ENCODE data around the gene ZBTB12. TPM values are rescaled to one million over a fixed set of nuclear protein-coding genes. Genes with fewer than 3 reads are reported as not detected.
A peak's percentile ranks its signal among the peaks of the same experiment; 100 is the strongest.
"Not testable (repeated sequence)": the region's sequence is repeated elsewhere in the genome, so short reads cannot be mapped to it uniquely, and the experiment has no call there.

The ZBTB12 gene
- total RNA-seq, 1 donor = 3.6 TPM

DNA sequence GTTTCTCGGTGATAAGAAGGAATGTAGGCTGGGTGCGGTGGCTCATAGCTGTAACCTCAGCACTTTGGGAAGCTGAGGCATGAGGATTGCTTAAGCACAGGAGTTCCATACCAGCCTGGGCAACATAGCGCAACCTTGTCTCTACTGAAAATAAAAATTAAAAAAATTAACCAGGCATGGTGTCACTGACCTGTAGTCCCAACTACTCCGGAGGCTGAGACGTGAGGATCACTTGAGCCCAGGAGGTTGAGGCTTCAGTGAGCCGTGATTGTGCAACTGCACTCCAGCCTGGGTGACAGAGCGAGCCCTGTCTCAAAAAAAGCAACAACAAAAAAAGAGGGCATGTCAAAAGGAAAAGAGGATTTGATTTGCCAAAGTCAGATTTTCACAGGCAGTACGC is 43.2 kb downstream of the ZBTB12 start:
- TF ChIP-seq, protein P1, sequence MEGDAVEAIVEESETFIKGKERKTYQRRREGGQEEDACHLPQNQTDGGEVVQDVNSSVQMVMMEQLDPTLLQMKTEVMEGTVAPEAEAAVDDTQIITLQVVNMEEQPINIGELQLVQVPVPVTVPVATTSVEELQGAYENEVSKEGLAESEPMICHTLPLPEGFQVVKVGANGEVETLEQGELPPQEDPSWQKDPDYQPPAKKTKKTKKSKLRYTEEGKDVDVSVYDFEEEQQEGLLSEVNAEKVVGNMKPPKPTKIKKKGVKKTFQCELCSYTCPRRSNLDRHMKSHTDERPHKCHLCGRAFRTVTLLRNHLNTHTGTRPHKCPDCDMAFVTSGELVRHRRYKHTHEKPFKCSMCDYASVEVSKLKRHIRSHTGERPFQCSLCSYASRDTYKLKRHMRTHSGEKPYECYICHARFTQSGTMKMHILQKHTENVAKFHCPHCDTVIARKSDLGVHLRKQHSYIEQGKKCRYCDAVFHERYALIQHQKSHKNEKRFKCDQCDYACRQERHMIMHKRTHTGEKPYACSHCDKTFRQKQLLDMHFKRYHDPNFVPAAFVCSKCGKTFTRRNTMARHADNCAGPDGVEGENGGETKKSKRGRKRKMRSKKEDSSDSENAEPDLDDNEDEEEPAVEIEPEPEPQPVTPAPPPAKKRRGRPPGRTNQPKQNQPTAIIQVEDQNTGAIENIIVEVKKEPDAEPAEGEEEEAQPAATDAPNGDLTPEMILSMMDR (IDR thresholded peaks at IDR 0.05; ENCODE audit: extremely low read depth, low read depth, low read length) = no peak
- H2AFZ ChIP-seq (ENCODE audit: low read length) = no peak overlapping the region
- no peak for DNase-seq (ENCODE audit: insufficient read length, low spot score, missing footprints)
- peaks cover 29% of the 10 kb centered on the region for H3K79me2 ChIP-seq (ENCODE audit: insufficient read depth, low read length)
- peaks cover 33% of the 10 kb centered on the region for H3K36me3 ChIP-seq (ENCODE audit: insufficient read depth, low read length)
- no peak overlapping the region for H3K4me2 ChIP-seq (ENCODE audit: insufficient read depth, low read length)
- H3K27me3 ChIP-seq (ENCODE audit: insufficient read depth, low read length) = no peaks in the 10 kb centered on the region
- H4K20me1 ChIP-seq (ENCODE audit: insufficient read depth, low read length) = no peaks in the 10 kb centered on the region
- peaks cover 14% of the 10 kb centered on the region for H3K4me1 ChIP-seq (ENCODE audit: insufficient read depth, low read length)
- no peak overlapping the region for H3K4me3 ChIP-seq (ENCODE audit: insufficient read depth, low read length)
- no peak overlapping the region for H3K27ac ChIP-seq (ENCODE audit: low read depth, low read length)
- no peaks in the 10 kb centered on the region for H3K9me3 ChIP-seq (ENCODE audit: low read depth, low read length)

GRCh38 chr6:31857774-31858173 is 44.1 kb downstream of the ZBTB12 start:
- H3K4me3 ChIP-seq (ENCODE audit: insufficient read depth, low read length); H3K27me3 ChIP-seq (ENCODE audit: insufficient read depth, low read length); H3K4me1 ChIP-seq (ENCODE audit: insufficient read depth, low read length); H3K4me2 ChIP-seq (ENCODE audit: insufficient read depth, low read length); H3K9me3 ChIP-seq (ENCODE audit: low read depth, low read length); H2AFZ ChIP-seq (ENCODE audit: low read length); DNase-seq (ENCODE audit: insufficient read length, low spot score, missing footprints); H4K20me1 ChIP-seq (ENCODE audit: insufficient read depth, low read length); H3K27ac ChIP-seq (ENCODE audit: low read depth, low read length): not testable (repeated sequence)
- H3K36me3 ChIP-seq (ENCODE audit: insufficient read depth, low read length) = peaks cover 33% of the 10 kb centered on the region
- peaks cover 29% of the 10 kb centered on the region for H3K79me2 ChIP-seq (ENCODE audit: insufficient read depth, low read length)

- not testable (repeated sequence) for H3K9me3 ChIP-seq (ENCODE audit: low read depth, low read length); H3K79me2 ChIP-seq (ENCODE audit: insufficient read depth, low read length); H3K4me1 ChIP-seq (ENCODE audit: insufficient read depth, low read length); H3K27ac ChIP-seq (ENCODE audit: low read depth, low read length); H2AFZ ChIP-seq (ENCODE audit: low read length); H3K27me3 ChIP-seq (ENCODE audit: insufficient read depth, low read length); H3K4me2 ChIP-seq (ENCODE audit: insufficient read depth, low read length); H3K36me3 ChIP-seq (ENCODE audit: insufficient read depth, low read length); H4K20me1 ChIP-seq (ENCODE audit: insufficient read depth, low read length); H3K4me3 ChIP-seq (ENCODE audit: insufficient read depth, low read length)
- peak; percentile 50 for DNase-seq (ENCODE audit: insufficient read length, low spot score, missing footprints)
Observed at GRCh38 chr6:31851980-31852718, 49.7 kb downstream of the ZBTB12 start.

DNA sequence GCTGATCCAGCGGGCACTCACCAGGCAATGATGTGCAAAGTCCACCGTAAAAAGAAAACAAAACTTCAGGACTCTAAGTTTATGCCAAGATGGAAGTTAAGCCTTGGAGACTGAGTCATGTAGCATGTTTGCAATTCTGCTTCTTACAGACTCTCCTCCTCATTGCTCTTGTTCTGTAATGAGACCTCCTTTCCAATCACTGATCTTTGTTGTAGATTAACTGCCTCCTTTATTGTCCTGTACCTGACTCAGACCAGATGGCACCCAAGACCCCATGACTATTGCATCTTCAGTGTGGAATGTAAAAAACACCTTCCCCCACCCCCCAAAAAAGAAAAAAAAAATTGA is 50.4 kb downstream of the ZBTB12 start:
- Histone ChIP-seq H3K36me3 (ENCODE audit: insufficient read depth, low read length) (no peaks in the 10 kb centered on the region), H2AFZ (ENCODE audit: low read length) (no peak overlapping the region), H3K79me2 (ENCODE audit: insufficient read depth, low read length) (no peaks in the 10 kb centered on the region), H3K4me2 (ENCODE audit: insufficient read depth, low read length) (peak overlapping the region; percentile 42), H3K27ac (ENCODE audit: low read depth, low read length) (no peak overlapping the region), H4K20me1 (ENCODE audit: insufficient read depth, low read length) (no peaks in the 10 kb centered on the region), H3K27me3 (ENCODE audit: insufficient read depth, low read length) (no peaks in the 10 kb centered on the region), H3K9me3 (ENCODE audit: low read depth, low read length) (no peaks in the 10 kb centered on the region), H3K4me1 (ENCODE audit: insufficient read depth, low read length) (no peaks in the 10 kb centered on the region), H3K4me3 (ENCODE audit: insufficient read depth, low read length) (no peak overlapping the region)
- TF ChIP-seq, protein P1 (IDR thresholded peaks at IDR 0.05; ENCODE audit: extremely low read depth, low read depth, low read length) = no peak
- peak; percentile 82 for DNase-seq (ENCODE audit: insufficient read length, low spot score, missing footprints)

DNA sequence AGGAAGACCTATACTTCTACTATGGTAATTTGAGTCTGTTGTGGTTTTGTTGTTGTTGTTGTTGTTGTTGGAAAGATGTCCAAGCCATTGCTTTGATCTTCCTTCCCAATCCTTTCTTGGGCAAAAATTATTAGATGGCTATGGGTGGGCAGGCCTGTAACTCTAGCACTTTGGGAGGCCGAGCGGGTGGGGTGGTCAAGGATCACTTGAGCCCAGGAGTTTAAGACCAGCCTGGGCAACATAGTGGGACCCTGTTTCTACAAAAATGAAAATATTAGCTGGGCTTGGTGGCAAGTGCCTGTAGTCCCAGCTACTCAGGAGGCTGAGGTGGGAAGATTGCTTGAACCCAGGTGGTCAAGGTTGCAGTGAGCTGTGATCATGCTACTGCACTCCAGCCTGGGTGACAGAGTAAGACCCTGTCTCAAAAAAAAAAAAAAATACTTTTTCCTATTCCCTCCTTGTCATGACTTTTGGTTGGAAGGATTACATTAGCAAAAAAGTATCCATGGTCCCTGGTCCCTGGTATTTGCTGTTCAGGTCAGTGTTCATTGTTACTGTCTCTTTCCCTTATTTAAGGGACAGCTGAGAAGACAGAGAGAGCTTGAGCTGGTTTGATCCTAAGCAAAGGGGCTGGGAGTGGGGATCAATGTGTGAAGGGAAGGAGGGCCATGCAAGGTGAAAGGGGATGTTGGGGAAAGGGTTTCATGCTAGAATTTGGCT is 51.0 kb downstream of the ZBTB12 start:
- Histone ChIP-seq H3K4me1 (ENCODE audit: insufficient read depth, low read length) (no peaks in the 10 kb centered on the region), H3K36me3 (ENCODE audit: insufficient read depth, low read length) (no peaks in the 10 kb centered on the region), H3K79me2 (ENCODE audit: insufficient read depth, low read length) (no peaks in the 10 kb centered on the region), H3K27me3 (ENCODE audit: insufficient read depth, low read length) (no peaks in the 10 kb centered on the region), H2AFZ (ENCODE audit: low read length) (no peak overlapping the region), H4K20me1 (ENCODE audit: insufficient read depth, low read length) (no peaks in the 10 kb centered on the region), H3K9me3 (ENCODE audit: low read depth, low read length) (no peaks in the 10 kb centered on the region), H3K27ac (ENCODE audit: low read depth, low read length) (no peak overlapping the region), H3K4me3 (ENCODE audit: insufficient read depth, low read length) (no peak overlapping the region), H3K4me2 (ENCODE audit: insufficient read depth, low read length) (peak overlapping the region; percentile 42)
- TF ChIP-seq, protein P1 (IDR thresholded peaks at IDR 0.05; ENCODE audit: extremely low read depth, low read depth, low read length) = no peak
- DNase-seq (ENCODE audit: insufficient read length, low spot score, missing footprints) = peak; percentile 54

Measured in osteoblast (primary cell).